HCT116 (cell line): ENCODE measurements around the gene PEMT. TPM values are rescaled to one million over a fixed set of nuclear protein-coding genes. Genes with fewer than 3 reads are reported as not detected.

ENCODE experiments used
- ATAC-seq: fragments of 200-7000 bp; cut with Tn5 transposase; 2 replicates; pipeline ENCODE4 v1.9.1; 2020; ENCODE audit warnings: mild to moderate bottlenecking, moderate library complexity
- BruUV-seq: library from RNA; stranded (reverse); fragments of 400-500 nt; replicated peaks from 2 replicates; lab custom pipeline; 2021; lab: Mats Ljungman, UMichigan
- CTCF ChIA-PET: fragments of 300-600 bp; sonication (Branson Sonifier 250); formaldehyde crosslinking; loops from one replicate; lab custom pipeline; 2021; ENCODE audit warnings: antibody characterized with exemption; lab: Charles Lee
- POLR2A ChIA-PET: fragments of 300-600, 350-600 bp; sonication (Branson Sonifier 250); formaldehyde crosslinking; loops from one replicate; lab custom pipeline; 2021; ENCODE audit warnings: antibody characterized with exemption; lab: Charles Lee
- RAD21 ChIA-PET, 2 experiments: fragments of 300-600 bp; sonication (Branson Sonifier 250); formaldehyde crosslinking; loops; one replicate each; lab custom pipeline; 2023; ENCODE audit warnings: low total read pairs in 2 of 2; ENCODE audit not compliant: uncharacterized antibody in 2 of 2, unreplicated experiment in 2 of 2, low non-redundant PET in 1 of 2; lab: Charles Lee
- DNase-seq: peaks from one replicate; pipeline ENCODE4 v3.0.0-alpha.2; 2010; ENCODE audit warnings: low read depth, low spot score
- H2AFZ ChIP-seq: fragments of 200-600 bp; shearing (Covaris generic), sonication (generic); 2 replicates; pipeline ENCODE4 v1.6.1; 2017; ENCODE audit warnings: low read depth, mixed run types, mixed read lengths, antibody characterized with exemption, low read length; ENCODE audit not compliant: poor library complexity, severe bottlenecking
- H3K27ac ChIP-seq: 2 replicates; pipeline ENCODE4 v1.5.1; 2012; ENCODE audit warnings: low read depth, low read length
- H3K27me3 ChIP-seq: fragments of 200-600 bp; sonication (generic); 2 replicates; pipeline ENCODE4 v1.6.1; 2016; ENCODE audit warnings: mixed run types, low read length, mixed read lengths; ENCODE audit not compliant: insufficient read depth
- H3K36me3 ChIP-seq, 2 experiments: fragments of 200-500 bp in 1 of 2; fragments of 200-600 bp in 1 of 2; sonication (Bioruptor generic) in 1 of 2; sonication (generic) in 1 of 2; 2 replicates each; pipeline versions ENCODE4 v1.5.1 to v1.6.1; 2014 to 2016; ENCODE audit warnings: low read length in 2 of 2, inconsistent platforms in 1 of 2, mixed read lengths in 1 of 2, mixed run types in 1 of 2; ENCODE audit not compliant: insufficient read depth in 2 of 2, control insufficient read depth in 1 of 2
- H3K4me1 ChIP-seq, 2 experiments: fragments of 200-600 bp in 1 of 2; sonication (generic) in 1 of 2; 2 replicates each; pipeline versions ENCODE4 v1.5.1 to v1.6.1; 2012 to 2017; ENCODE audit warnings: low read length in 2 of 2, inconsistent platforms in 1 of 2, mild to moderate bottlenecking in 1 of 2, mixed read lengths in 1 of 2, mixed run types in 1 of 2, moderate library complexity in 1 of 2; ENCODE audit not compliant: insufficient read depth in 2 of 2, control insufficient read depth in 1 of 2
- H3K4me2 ChIP-seq: fragments of 200-600 bp; sonication (generic); 2 replicates; pipeline ENCODE4 v1.6.1; 2017; ENCODE audit warnings: mixed run types, low read length, mixed read lengths
- H3K4me3 ChIP-seq, 2 experiments: fragments of 200-600 bp in 1 of 2; sonication (generic) in 1 of 2; replicated peaks in 1 of 2; 2 replicates each; pipeline ENCODE4 v1.5.1; 2011 to 2016; ENCODE audit warnings: low read length in 2 of 2, control low read depth in 1 of 2, low read depth in 1 of 2, mild to moderate bottlenecking in 1 of 2, mixed read lengths in 1 of 2, mixed run types in 1 of 2
- H3K79me2 ChIP-seq: fragments of 200-600 bp; sonication (generic); 2 replicates; pipeline ENCODE4 v1.6.1; 2017; ENCODE audit warnings: mild to moderate bottlenecking, mixed run types, low read length, moderate library complexity, mixed read lengths; ENCODE audit not compliant: insufficient read depth
- H3K9ac ChIP-seq: fragments of 200-600 bp; sonication (generic); 2 replicates; pipeline ENCODE4 v1.6.1; 2016; ENCODE audit warnings: low read length, mixed read lengths
- H3K9me2 ChIP-seq: fragments of 200-600 bp; sonication (generic), shearing (Covaris generic); 2 replicates; pipeline ENCODE4 v1.6.1; 2017; ENCODE audit warnings: mixed run types, mild to moderate bottlenecking, moderate library complexity; ENCODE audit not compliant: insufficient read depth
- H3K9me3 ChIP-seq, 2 experiments: fragments of 200-500 bp in 1 of 2; fragments of 200-600 bp in 1 of 2; sonication (Bioruptor generic) in 1 of 2; sonication (generic) in 1 of 2; 2 replicates each; pipeline ENCODE4 v1.6.1; 2014 to 2017; ENCODE audit warnings: low read length in 2 of 2, mixed read lengths in 2 of 2, inconsistent platforms in 1 of 2, low read depth in 1 of 2, mild to moderate bottlenecking in 1 of 2, mixed run types in 1 of 2, moderate library complexity in 1 of 2; ENCODE audit not compliant: control insufficient read depth in 1 of 2, insufficient read depth in 1 of 2
- H4K20me1 ChIP-seq: fragments of 200-600 bp; sonication (generic), shearing (Covaris generic); 2 replicates; pipeline ENCODE4 v1.6.1; 2017; ENCODE audit warnings: mixed run types, mild to moderate bottlenecking, moderate library complexity; ENCODE audit not compliant: insufficient read depth
- ATF3 ChIP-seq: IDR thresholded peaks from 2 replicates; pipeline ENCODE4 v1.6.1; 2012
- CBX3 ChIP-seq: IDR thresholded peaks from 2 replicates; pipeline ENCODE4 v1.6.1; 2012; ENCODE audit warnings: low read depth
- CEBPB ChIP-seq: IDR thresholded peaks from 2 replicates; pipeline ENCODE4 v1.6.1; 2012; ENCODE audit warnings: low read depth
- CTCF ChIP-seq, 3 experiments: fragments of 200-600 bp in 1 of 3; sonication (generic) in 1 of 3; IDR thresholded peaks in 2 of 3; conservative IDR thresholded peaks in 1 of 3; 2 replicates each; pipeline ENCODE4 v1.5.1; 2012 to 2017; ENCODE audit warnings: low read depth in 2 of 3, low read length in 2 of 3, antibody characterized with exemption in 1 of 3, borderline replicate concordance in 1 of 3, control low read depth in 1 of 3, mild to moderate bottlenecking in 1 of 3, mixed read lengths in 1 of 3, mixed run types in 1 of 3, moderate library complexity in 1 of 3; ENCODE audit not compliant: insufficient read depth in 1 of 3
- EZH2 ChIP-seq: fragments of 200-600 bp; sonication (generic); IDR thresholded peaks from 2 replicates; pipeline ENCODE4 v1.6.1; 2017; ENCODE audit warnings: antibody characterized with exemption, mixed run types
- FOSL1 ChIP-seq: IDR thresholded peaks from 2 replicates; pipeline ENCODE4 v1.6.1; 2012; ENCODE audit warnings: low read depth
- POLR2AphosphoS5 ChIP-seq: IDR thresholded peaks from 2 replicates; pipeline ENCODE4 v1.6.1; 2011; ENCODE audit warnings: mild to moderate bottlenecking, low read depth, low read length, moderate library complexity
- RAD21 ChIP-seq: IDR thresholded peaks from 2 replicates; pipeline ENCODE4 v1.6.1; 2012; ENCODE audit warnings: low read depth, mild to moderate bottlenecking
- REST ChIP-seq: IDR thresholded peaks from 2 replicates; pipeline ENCODE4 v1.6.1; 2012; ENCODE audit warnings: low read depth
- SIN3A ChIP-seq: IDR thresholded peaks from 2 replicates; pipeline ENCODE4 v1.6.1; 2012; ENCODE audit warnings: low read depth
- SP1 ChIP-seq: IDR thresholded peaks from 2 replicates; pipeline ENCODE4 v1.6.1; 2012; ENCODE audit warnings: low read depth
- SRF ChIP-seq: IDR thresholded peaks from 2 replicates; pipeline ENCODE4 v1.6.1; 2012; ENCODE audit warnings: low read depth
- TCF7L2 ChIP-seq: IDR thresholded peaks from 2 replicates; pipeline ENCODE4 v1.7.0; 2011; ENCODE audit warnings: borderline replicate concordance, inconsistent platforms; ENCODE audit not compliant: insufficient read depth, insufficient read length; ENCODE audit errors: extremely low read depth
- YY1 ChIP-seq: IDR thresholded peaks from 2 replicates; pipeline ENCODE4 v1.6.1; 2011; ENCODE audit warnings: low read length, low read depth, moderate library complexity, mild to moderate bottlenecking; ENCODE audit not compliant: insufficient replicate concordance; ENCODE audit errors: extremely low read depth
- ZNF274 ChIP-seq: fragments of 200-500 bp; sonication (Bioruptor generic); IDR thresholded peaks from 2 replicates; pipeline ENCODE4 v1.6.1; 2014; ENCODE audit warnings: mild to moderate bottlenecking, low read depth, low read length, inconsistent platforms
- intact Hi-C: fragments of 100-400 bp; cut with micrococcal nuclease; formaldehyde crosslinking; loops from 2 replicates; pipeline ENCODE4 v1.10.0; 2022
- total RNA-seq: library from RNA; stranded (reverse); gene quantifications from one replicate; pipeline ENCODE4 v1.2.1, GENCODE V29; 2021; ENCODE audit not compliant: unreplicated experiment

Gene PEMT
- total RNA-seq, 1 experiment from 2014 or later, result 52.1 TPM

- H3K79me2 ChIP-seq, result no peaks in the 10 kb centered on the region; the same call in 1 of the 2 replicates
- H3K4me2 ChIP-seq, result no peak overlapping the region
- H3K9me3 ChIP-seq, result no peaks in the 10 kb centered on the region
- intact Hi-C loops, result no loop called here
- ChIA-PET RAD21 (no interaction called here), CTCF (interaction anchor here (1.1 kb wide), 1 partner anchor 65 kb away, joined by 3 read pairs; no protein-coding TSS in a partner anchor), POLR2A (no interaction called here)
- H3K4me3 ChIP-seq, result no peak overlapping the region
- no peak overlapping the region for H3K27ac ChIP-seq
- no TSS peak for BruUV-seq
- H3K9ac ChIP-seq, result no peak overlapping the region
- H3K4me1 ChIP-seq, result no peaks in the 10 kb centered on the region
- no peaks in the 10 kb centered on the region for H3K36me3 ChIP-seq
- DNase-seq (no peak), ATAC-seq (no peak)
- no peaks in the 10 kb centered on the region for H4K20me1 ChIP-seq
- no peak overlapping the region for H2AFZ ChIP-seq
- TF ChIP-seq POLR2AphosphoS5 (no peak), CEBPB (no peak), CTCF (IDR thresholded peaks at IDR 0.05 in 2 of 3, conservative IDR thresholded peaks at IDR 0.05 in 1 of 3; ENCODE audit: borderline replicate concordance in 1 of 3, insufficient read depth in 1 of 3, low read depth in 2 of 3, low read length in 2 of 3) (no peak), YY1 (no peak), RAD21 (no peak), CBX3 (no peak), ZNF274 (no peak), EZH2 (no peak), FOSL1 (no peak), SIN3A (no peak), ATF3 (no peak), SRF (no peak), SP1 (no peak), TCF7L2 (no peak), REST (no peak)
- no peaks in the 10 kb centered on the region for H3K9me2 ChIP-seq
- no peaks in the 10 kb centered on the region for H3K27me3 ChIP-seq
These were observed 29.9 kb downstream of the PEMT start for GRCh38 chr17:17561408-17562145.
